ENCODE measurements around the gene CD109. TPM values are rescaled to one million over a fixed set of nuclear protein-coding genes. Genes with fewer than 3 reads are reported as not detected.

CD109 gene
- 36.3 and 77.2 TPM in 2 replicates for total RNA-seq

GRCh38 chr6:73695619-73696421 is at the start of gene CD109:
Gene CD109, plus strand, starts transcription at chr6:73696203. Its CDS starts 13 bp downstream, at chr6:73696216.

GRCh38 chr6:73653571-73654424 is 42.2 kb upstream of the CD109 start, which contains the start of gene SLC17A5:
Gene SLC17A5, minus strand, starts transcription at chr6:73653992. Its CDS starts 106 bp downstream, at chr6:73653886.

Other genes with a start within 250 kb of the CD109 start
- gene CGAS, start 243.9 kb upstream of the CD109 start, total RNA-seq = 3.3 and 6.3 TPM in 2 replicates
- gene MTO1, start 234.5 kb upstream of the CD109 start, total RNA-seq = 26.5 and 35.2 TPM in 2 replicates
- gene EEF1A1, start 175.2 kb upstream of the CD109 start, total RNA-seq = 18,054 and 18,332 TPM in 2 replicates
- 26.5 and 28.8 TPM in 2 replicates for gene SLC17A5, start 42.2 kb upstream of the CD109 start, total RNA-seq